PC-3 (cell line): ENCODE data around the gene TMEM254. TPM values are rescaled to one million over a fixed set of nuclear protein-coding genes. Genes with fewer than 3 reads are reported as not detected.
"Not testable (repeated sequence)": the region's sequence is repeated elsewhere in the genome, so short reads cannot be mapped to it uniquely, and the experiment has no call there.

Source experiments
- ATAC-seq: fragments of 200-7000 bp; cut with Tn5 transposase; 2 replicates; pipeline ENCODE4 v1.9.1; 2020; ENCODE audit warnings: mild to moderate bottlenecking, moderate library complexity
- BruUV-seq: library from RNA; stranded (reverse); fragments of 400-500 nt; replicated peaks from 2 replicates; lab custom pipeline; 2021; lab: Mats Ljungman, UMichigan
- CTCF ChIA-PET: fragments of 300-600 bp; sonication (Branson Sonifier 250); formaldehyde crosslinking; loops from one replicate; lab custom pipeline; 2022; ENCODE audit warnings: antibody characterized with exemption; lab: Charles Lee
- POLR2A ChIA-PET: fragments of 300-600 bp; sonication (Branson Sonifier 250); formaldehyde crosslinking; loops from one replicate; lab custom pipeline; 2022; ENCODE audit warnings: antibody characterized with exemption; ENCODE audit not compliant: unreplicated experiment; lab: Charles Lee
- DNase-seq: peaks from one replicate; pipeline ENCODE4 v3.0.0-alpha.2; 2015
- H2AFZ ChIP-seq: fragments of 300-600 bp; sonication (generic); 2 replicates; pipeline ENCODE4 v1.6.0; 2016; ENCODE audit warnings: antibody characterized with exemption, low read length
- H3F3A ChIP-seq: fragments of 300-600 bp; sonication (generic); one replicate; pipeline ENCODE4 v1.6.0; 2017; ENCODE audit warnings: antibody characterized with exemption, low read length, control low read depth, mild to moderate bottlenecking; ENCODE audit not compliant: unreplicated experiment
- H3K27ac ChIP-seq: fragments of 300-600 bp; sonication (generic); 2 replicates; pipeline ENCODE4 v1.5.1; 2016; ENCODE audit warnings: mild to moderate bottlenecking, low read length
- H3K27me3 ChIP-seq: fragments of 300-600 bp; sonication (generic); 2 replicates; pipeline ENCODE4 v1.6.1; 2016; ENCODE audit warnings: low read length, mixed read lengths
- H3K36me3 ChIP-seq: fragments of 300-600 bp; sonication (generic); 2 replicates; pipeline ENCODE4 v1.6.1; 2016; ENCODE audit warnings: low read depth, mixed run types, low read length, mixed read lengths
- H3K4me1 ChIP-seq: fragments of 300-600 bp; sonication (generic); 2 replicates; pipeline ENCODE4 v1.5.1; 2016; ENCODE audit warnings: low read length; ENCODE audit not compliant: insufficient read depth
- H3K4me2 ChIP-seq: fragments of 300-600 bp; sonication (generic); 2 replicates; pipeline ENCODE4 v1.6.0; 2016; ENCODE audit warnings: low read length
- H3K4me3 ChIP-seq: fragments of 300-600 bp; sonication (generic); 2 replicates; pipeline ENCODE4 v1.5.1; 2016; ENCODE audit warnings: mild to moderate bottlenecking, low read length, mixed read lengths
- H3K79me2 ChIP-seq: fragments of 300-600 bp; sonication (generic); 2 replicates; pipeline ENCODE4 v1.6.1; 2017; ENCODE audit warnings: low read length, mixed read lengths
- H3K9ac ChIP-seq: fragments of 300-600 bp; sonication (generic); 2 replicates; pipeline ENCODE4 v1.6.0; 2016; ENCODE audit warnings: mild to moderate bottlenecking, low read length
- H3K9me2 ChIP-seq: fragments of 300-600 bp; sonication (generic); replicated peaks from 2 replicates; pipeline ENCODE4 v1.6.1; 2016; ENCODE audit warnings: mixed run types, low read length, mixed read lengths
- H3K9me3 ChIP-seq: fragments of 300-600 bp; sonication (generic); 2 replicates; pipeline ENCODE4 v1.6.1; 2016; ENCODE audit warnings: low read length, mixed read lengths
- H4K20me1 ChIP-seq: fragments of 300-600 bp; sonication (generic); 2 replicates; pipeline ENCODE4 v1.6.1; 2016; ENCODE audit warnings: low read length, mixed read lengths
- CTCF ChIP-seq: fragments of 300-600 bp; sonication (generic); conservative IDR thresholded peaks from 2 replicates; pipeline ENCODE4 v1.5.1; 2017; ENCODE audit warnings: antibody characterized with exemption, low read depth, mild to moderate bottlenecking, low read length
- EZH2 ChIP-seq: fragments of 300-600 bp; sonication (generic); IDR thresholded peaks from one replicate; pipeline ENCODE4 v1.6.1; 2017; ENCODE audit warnings: antibody characterized with exemption, mild to moderate bottlenecking, low read length; ENCODE audit not compliant: unreplicated experiment
- EZH2phosphoT487 ChIP-seq: fragments of 300-600 bp; sonication (generic); IDR thresholded peaks from 2 replicates; pipeline ENCODE4 v1.6.1; 2018; ENCODE audit warnings: mild to moderate bottlenecking, antibody characterized with exemption, low read length, borderline replicate concordance
- intact Hi-C: fragments of 100-400 bp; cut with micrococcal nuclease; formaldehyde crosslinking; loops from 2 replicates; pipeline ENCODE4 v1.9.0; 2023
- total RNA-seq: library from RNA; depleted of rRNA; stranded (reverse); fragments of >200 nt; gene quantifications from 2 replicates; pipeline ENCODE4 v1.2.3, GENCODE V29; 2014

TMEM254 gene
- total RNA-seq, 1 experiment from 2014 or later, result 68.3 TPM

- CTCF ChIA-PET, result interaction anchor here (0.6 to 2.8 kb wide), 4 partner anchors 11 to 90 kb away, joined by 3 to 56 read pairs (median 4); no protein-coding TSS in a partner anchor
- H3K9me2 ChIP-seq, result no peaks in the 10 kb centered on the region
- DNase-seq (peak; percentile 67), ATAC-seq (peak; percentile 68)
- no peak within 1 kb of the TSS for H3K27ac ChIP-seq
- H3K27me3 ChIP-seq, result peaks cover 22% of the 10 kb centered on the region
- POLR2A ChIA-PET, result no interaction called here
- peak within 1 kb of the TSS; percentile 86 for H3K4me2 ChIP-seq
- H3F3A ChIP-seq, result no peaks in the 10 kb centered on the region
- H3K4me3 ChIP-seq, result peak within 1 kb of the TSS; percentile 66
- peaks cover 14% of the 10 kb centered on the region for H3K4me1 ChIP-seq
- intact Hi-C loops, result no loop called here
- H3K9me3 ChIP-seq, result no peaks in the 10 kb centered on the region
- peak within 1 kb of the TSS; percentile 13; the same call in 1 of the 2 replicates for H3K9ac ChIP-seq
- H2AFZ ChIP-seq, result peak within 1 kb of the TSS; percentile 88
- TF ChIP-seq EZH2phosphoT487, result peak; percentile 75
- TF ChIP-seq CTCF, result 0 out of 2 replicates have a peak, but pooled peaks have one; percentile 20
- TF ChIP-seq EZH2, result peak; percentile 99
- no peaks in the 10 kb centered on the region for H3K36me3 ChIP-seq
- BruUV-seq, result no TSS peak
- H4K20me1 ChIP-seq, result no peaks in the 10 kb centered on the region
- H3K79me2 ChIP-seq, result no peaks in the 10 kb centered on the region
Observed at GRCh38 chr10:80132299-80133139, 54.1 kb downstream of the TMEM254 start, which contains the start of gene PLAC9. Gene PLAC9 (plus strand): TSS chr10:80132730. CDS start chr10:80132763, 33 bp downstream.

GRCh38 chr10:80133206-80133605, 54.7 kb downstream of the TMEM254 start:
- H3K9me3 ChIP-seq, result no peaks in the 10 kb centered on the region
- no peaks in the 10 kb centered on the region for H3F3A ChIP-seq
- peak overlapping the region; percentile 66 for H3K4me3 ChIP-seq
- H3K9me2 ChIP-seq, result no peaks in the 10 kb centered on the region
- POLR2A ChIA-PET, result interaction anchor here (0.6 kb wide), 2 partner anchors 25 to 1067 kb away, joined by 3 read pairs; no protein-coding TSS in a partner anchor
- H3K79me2 ChIP-seq, result no peaks in the 10 kb centered on the region
- no peak overlapping the region for H3K27ac ChIP-seq
- no peak overlapping the region for H3K9ac ChIP-seq
- no peak for TF ChIP-seq EZH2phosphoT487
- TF ChIP-seq EZH2, result no peak
- no peak for TF ChIP-seq CTCF
- no TSS peak for BruUV-seq
- H3K4me1 ChIP-seq, result peaks cover 14% of the 10 kb centered on the region
- peaks cover 22% of the 10 kb centered on the region for H3K27me3 ChIP-seq
- intact Hi-C loops, result no loop called here
- no peaks in the 10 kb centered on the region for H3K36me3 ChIP-seq
- ATAC-seq, result no peak
- H4K20me1 ChIP-seq, result no peaks in the 10 kb centered on the region
- H2AFZ ChIP-seq, result peak overlapping the region; percentile 88
- DNase-seq, result peak; percentile 47
- CTCF ChIA-PET, result interaction anchor here (1.4 kb wide), 1 partner anchor 89 kb away, joined by 4 read pairs; no protein-coding TSS in a partner anchor
- peak overlapping the region; percentile 86 for H3K4me2 ChIP-seq

- Histone ChIP-seq H3K4me1 (peaks cover 14% of the 10 kb centered on the region), H3K27me3 (peaks cover 22% of the 10 kb centered on the region)
- intact Hi-C loops, H3K27ac ChIP-seq, H4K20me1 ChIP-seq, H3K4me3 ChIP-seq, H3K79me2 ChIP-seq, H2AFZ ChIP-seq, BruUV-seq, H3K4me2 ChIP-seq, H3K9me2 ChIP-seq, ATAC-seq, H3K9me3 ChIP-seq, H3K36me3 ChIP-seq, H3F3A ChIP-seq, DNase-seq, H3K9ac ChIP-seq: not testable (repeated sequence)
- ChIA-PET POLR2A (interaction anchor here (0.6 kb wide), 2 partner anchors 26 to 1068 kb away, joined by 3 read pairs; no protein-coding TSS in a partner anchor), CTCF (interaction anchor here (1.4 kb wide), 1 partner anchor 89 kb away, joined by 4 read pairs; no protein-coding TSS in a partner anchor)
Observed at GRCh38 chr10:80133687-80134086, 55.2 kb downstream of the TMEM254 start.
